H54 (cell line): ENCODE results near the gene PARD6G.
A peak's percentile ranks its signal among the peaks of the same experiment; 100 is the strongest.
"Not testable (repeated sequence)": the region's sequence is repeated elsewhere in the genome, so short reads cannot be mapped to it uniquely, and the experiment has no call there.

Experiments
- DNase-seq: peaks from one replicate; pipeline ENCODE4 v3.0.0; 2011; ENCODE audit warnings: low spot score, mixed read lengths; ENCODE audit not compliant: insufficient read length
- FAIRE-seq: peaks from 3 replicates; lab custom pipeline; 2011; peaks lifted over from hg19 to GRCh38; lab: Jason Lieb, UNC
- POLR2A ChIP-seq: IDR thresholded peaks from 2 replicates; pipeline ENCODE4 v1.6.1; 2011; ENCODE audit warnings: low read depth, mild to moderate bottlenecking, low read length

The PARD6G gene

GRCh38 chr18:80247393-80247841 lies at the start of gene PARD6G:
Gene PARD6G (minus strand): TSS chr18:80247514. CDS start chr18:80247348, 166 bp downstream.
- peak; percentile 47 for DNase-seq
- FAIRE-seq: no peak
- no peak for TF ChIP-seq POLR2A

GRCh38 chr18:80262241-80263033 lies 15.1 kb upstream of the PARD6G start:
- not testable (repeated sequence) for FAIRE-seq, DNase-seq

GRCh38 chr18:80259610-80260009 lies 12.3 kb upstream of the PARD6G start:
- TF ChIP-seq POLR2A: no peak
- FAIRE-seq: no peak
- no peak for DNase-seq

GRCh38 chr18:80258640-80259039 lies 11.3 kb upstream of the PARD6G start:
- no peak for FAIRE-seq
- TF ChIP-seq POLR2A: no peak
- no peak for DNase-seq

- not testable (repeated sequence) for DNase-seq, FAIRE-seq
These were observed 10.5 kb upstream of the PARD6G start for GRCh38 chr18:80257579-80258543.

- no peak for DNase-seq
- no peak for TF ChIP-seq POLR2A
- no peak for FAIRE-seq
These were observed 7.7 kb upstream of the PARD6G start for GRCh38 chr18:80254971-80255500.

GRCh38 chr18:80253871-80254492 lies 6.7 kb upstream of the PARD6G start:
- DNase-seq (no peak), FAIRE-seq (no peak)
- TF ChIP-seq POLR2A: no peak

GRCh38 chr18:80253236-80253635 lies 5.9 kb upstream of the PARD6G start:
- no peak for FAIRE-seq
- TF ChIP-seq POLR2A: no peak
- no peak for DNase-seq

- no peak for DNase-seq
- no peak for TF ChIP-seq POLR2A
- FAIRE-seq: no peak
These were observed 4.8 kb upstream of the PARD6G start for GRCh38 chr18:80252136-80252535.

- no peak for FAIRE-seq
These were observed 4.4 kb upstream of the PARD6G start for GRCh38 chr18:80251700-80252099.

GRCh38 chr18:80250740-80251364 lies 3.5 kb upstream of the PARD6G start:
- FAIRE-seq (no peak), DNase-seq (no peak)

More at GRCh38 chr18:80251700-80252099, 4.4 kb upstream of the PARD6G start:
- TF ChIP-seq POLR2A: no peak
- no peak for DNase-seq

GRCh38 chr18:80249217-80250093 lies 2.1 kb upstream of the PARD6G start:
- FAIRE-seq: no peak
- no peak for DNase-seq
- no peak for TF ChIP-seq POLR2A

More at GRCh38 chr18:80250740-80251364, 3.5 kb upstream of the PARD6G start:
- no peak for TF ChIP-seq POLR2A
